ENCODE data around the gene ZSCAN1.

ZSCAN1 gene

GRCh38 chr19:58046856-58047255 is 13.0 kb downstream of the ZSCAN1 start:
- intact Hi-C loops (cut with micrococcal nuclease): no loop called here
- Mint-ChIP-seq H3K36me3 (ENCODE audit: low read depth) (no peaks in the 10 kb centered on the region), H3K27ac (no peak overlapping the region), H3K4me1 (ENCODE audit: low read depth) (no peaks in the 10 kb centered on the region), H3K4me3 (no peak overlapping the region), H3K9me3 (peaks cover 100% of the 10 kb centered on the region), H3K27me3 (peaks cover 3% of the 10 kb centered on the region)

- Mint-ChIP-seq H3K27me3 (peaks cover 2% of the 10 kb centered on the region), H3K27ac (no peak overlapping the region), H3K4me3 (no peak overlapping the region), H3K4me1 (ENCODE audit: low read depth) (no peaks in the 10 kb centered on the region), H3K9me3 (peaks cover 100% of the 10 kb centered on the region), H3K36me3 (ENCODE audit: low read depth) (no peaks in the 10 kb centered on the region)
- intact Hi-C loops (cut with micrococcal nuclease): no loop called here
Observed at GRCh38 chr19:58047672-58048071, 13.8 kb downstream of the ZSCAN1 start.

- H3K9me3 Mint-ChIP-seq: peaks cover 89% of the 10 kb centered on the region
- H3K36me3 Mint-ChIP-seq (ENCODE audit: low read depth): no peaks in the 10 kb centered on the region
- intact Hi-C loops (cut with micrococcal nuclease): no loop called here
Observed at GRCh38 chr19:58052256-58052655, 18.4 kb downstream of the ZSCAN1 start.

GRCh38 chr19:58053480-58054156 is 19.8 kb downstream of the ZSCAN1 start:
- peaks cover 5% of the 10 kb centered on the region for H3K4me1 Mint-ChIP-seq (ENCODE audit: low read depth)
- H3K9me3 Mint-ChIP-seq: peaks cover 89% of the 10 kb centered on the region
- no peak overlapping the region for H3K4me3 Mint-ChIP-seq
- no peak overlapping the region for H3K27ac Mint-ChIP-seq
- peaks cover 4% of the 10 kb centered on the region for H3K27me3 Mint-ChIP-seq
- peaks cover 4% of the 10 kb centered on the region for H3K36me3 Mint-ChIP-seq (ENCODE audit: low read depth)
- intact Hi-C loops (cut with micrococcal nuclease): no loop called here

More at GRCh38 chr19:58052256-58052655, 18.4 kb downstream of the ZSCAN1 start:
- no peak overlapping the region for H3K27ac Mint-ChIP-seq
- peaks cover 5% of the 10 kb centered on the region for H3K4me1 Mint-ChIP-seq (ENCODE audit: low read depth)
- peaks cover 2% of the 10 kb centered on the region for H3K27me3 Mint-ChIP-seq
- H3K4me3 Mint-ChIP-seq: no peak overlapping the region

- intact Hi-C loops (cut with micrococcal nuclease): no loop called here
- peaks cover 85% of the 10 kb centered on the region for H3K9me3 Mint-ChIP-seq
- peaks cover 13% of the 10 kb centered on the region for H3K4me1 Mint-ChIP-seq (ENCODE audit: low read depth)
- peak overlapping the region; percentile 54 for H3K4me3 Mint-ChIP-seq
- peaks cover 17% of the 10 kb centered on the region for H3K36me3 Mint-ChIP-seq (ENCODE audit: low read depth)
- no peak overlapping the region for H3K27ac Mint-ChIP-seq
- H3K27me3 Mint-ChIP-seq: peaks cover 9% of the 10 kb centered on the region
Observed at GRCh38 chr19:58054901-58055874, 21.4 kb downstream of the ZSCAN1 start.

- H3K27ac Mint-ChIP-seq: no peak overlapping the region
- no peak overlapping the region for H3K4me3 Mint-ChIP-seq
- H3K36me3 Mint-ChIP-seq (ENCODE audit: low read depth): peaks cover 20% of the 10 kb centered on the region
- peaks cover 85% of the 10 kb centered on the region for H3K9me3 Mint-ChIP-seq
- H3K4me1 Mint-ChIP-seq (ENCODE audit: low read depth): peaks cover 14% of the 10 kb centered on the region
- peaks cover 9% of the 10 kb centered on the region for H3K27me3 Mint-ChIP-seq
- intact Hi-C loops (cut with micrococcal nuclease): no loop called here
Observed at GRCh38 chr19:58056261-58056660, 22.4 kb downstream of the ZSCAN1 start.

- Mint-ChIP-seq H3K27me3 (peaks cover 9% of the 10 kb centered on the region), H3K27ac (no peak overlapping the region), H3K4me1 (ENCODE audit: low read depth) (peaks cover 14% of the 10 kb centered on the region), H3K9me3 (peaks cover 85% of the 10 kb centered on the region), H3K36me3 (ENCODE audit: low read depth) (peaks cover 20% of the 10 kb centered on the region), H3K4me3 (no peak overlapping the region)
- intact Hi-C loops (cut with micrococcal nuclease): no loop called here
Observed at GRCh38 chr19:58056861-58057260, 23.0 kb downstream of the ZSCAN1 start.

GRCh38 chr19:58058467-58058866 is 24.6 kb downstream of the ZSCAN1 start:
- intact Hi-C loops (cut with micrococcal nuclease): no loop called here
- H3K27me3 Mint-ChIP-seq: peaks cover 9% of the 10 kb centered on the region
- peaks cover 14% of the 10 kb centered on the region for H3K4me1 Mint-ChIP-seq (ENCODE audit: low read depth)
- peaks cover 22% of the 10 kb centered on the region for H3K36me3 Mint-ChIP-seq (ENCODE audit: low read depth)
- H3K4me3 Mint-ChIP-seq: no peak overlapping the region
- H3K9me3 Mint-ChIP-seq: peaks cover 84% of the 10 kb centered on the region
- peak overlapping the region; percentile 69 for H3K27ac Mint-ChIP-seq

GRCh38 chr19:58059003-58059670 is 25.3 kb downstream of the ZSCAN1 start, which contains the start of gene ZNF135:
TSS of gene ZNF135 (plus strand) at chr19:58059282. CDS start at chr19:58060003, 721 bp downstream.
- peaks cover 14% of the 10 kb centered on the region for H3K4me1 Mint-ChIP-seq (ENCODE audit: low read depth)
- intact Hi-C loops (cut with micrococcal nuclease): no loop called here
- H3K4me3 Mint-ChIP-seq: peak within 1 kb of the TSS; percentile 72
- H3K27ac Mint-ChIP-seq: peak within 1 kb of the TSS; percentile 69
- H3K27me3 Mint-ChIP-seq: peaks cover 9% of the 10 kb centered on the region
- H3K9me3 Mint-ChIP-seq: peaks cover 91% of the 10 kb centered on the region
- peaks cover 27% of the 10 kb centered on the region for H3K36me3 Mint-ChIP-seq (ENCODE audit: low read depth)

- Mint-ChIP-seq H3K4me3 (peak overlapping the region; percentile 72), H3K36me3 (ENCODE audit: low read depth) (peaks cover 27% of the 10 kb centered on the region), H3K4me1 (ENCODE audit: low read depth) (peaks cover 14% of the 10 kb centered on the region), H3K9me3 (peaks cover 91% of the 10 kb centered on the region), H3K27me3 (peaks cover 9% of the 10 kb centered on the region), H3K27ac (no peak overlapping the region)
- intact Hi-C loops (cut with micrococcal nuclease): no loop called here
Observed at GRCh38 chr19:58059671-58060078, 25.9 kb downstream of the ZSCAN1 start.

GRCh38 chr19:58060231-58060630 is 26.4 kb downstream of the ZSCAN1 start:
- intact Hi-C loops (cut with micrococcal nuclease): no loop called here
- Mint-ChIP-seq H3K27me3 (peaks cover 8% of the 10 kb centered on the region), H3K9me3 (peaks cover 91% of the 10 kb centered on the region), H3K27ac (no peak overlapping the region), H3K4me1 (ENCODE audit: low read depth) (peaks cover 12% of the 10 kb centered on the region), H3K4me3 (peak overlapping the region; percentile 52), H3K36me3 (ENCODE audit: low read depth) (peaks cover 27% of the 10 kb centered on the region)

GRCh38 chr19:58063712-58064111 is 29.9 kb downstream of the ZSCAN1 start:
- peaks cover 9% of the 10 kb centered on the region for H3K4me1 Mint-ChIP-seq (ENCODE audit: low read depth)

GRCh38 chr19:58067240-58067912 is 33.6 kb downstream of the ZSCAN1 start:
- Mint-ChIP-seq H3K27me3 (no peaks in the 10 kb centered on the region), H3K9me3 (peaks cover 95% of the 10 kb centered on the region), H3K27ac (no peak overlapping the region), H3K4me3 (no peak overlapping the region), H3K4me1 (ENCODE audit: low read depth) (no peaks in the 10 kb centered on the region), H3K36me3 (ENCODE audit: low read depth) (peaks cover 23% of the 10 kb centered on the region)
- intact Hi-C loops (cut with micrococcal nuclease): no loop called here

More at GRCh38 chr19:58063712-58064111, 29.9 kb downstream of the ZSCAN1 start:
- Mint-ChIP-seq H3K9me3 (peaks cover 91% of the 10 kb centered on the region), H3K27me3 (peaks cover 4% of the 10 kb centered on the region), H3K27ac (no peak overlapping the region), H3K36me3 (ENCODE audit: low read depth) (peaks cover 38% of the 10 kb centered on the region), H3K4me3 (no peak overlapping the region)
- intact Hi-C loops (cut with micrococcal nuclease): no loop called here
